A549 (cell line): ENCODE data around the gene SPOCK2. TPM values are rescaled to one million over a fixed set of nuclear protein-coding genes. Genes with fewer than 3 reads are reported as not detected.

ENCODE experiments used
- ATAC-seq, 2 experiments: fragments of 200-7000 bp in 1 of 2; fragments of >200 bp in 1 of 2; cut with Nextera tagmentation in 1 of 2; cut with Tn5 transposase in 1 of 2; 3 replicates each; pipeline versions ENCODE4 v1.8.0 to v1.9.1; 2018 to 2020; ENCODE audit warnings: mild to moderate bottlenecking in 1 of 2, moderate library complexity in 1 of 2
- CTCF ChIA-PET: fragments of 300-600 bp; sonication (Branson Sonifier 250); formaldehyde crosslinking; extraction: SDS; loops from one replicate; lab custom pipeline; 2021; ENCODE audit warnings: antibody characterized with exemption, inconsistent platforms; lab: Yijun Ruan, JAX
- POLR2A ChIA-PET: fragments of 350-600 bp; formaldehyde crosslinking; extraction: SDS; loops from one replicate; lab custom pipeline; 2021; ENCODE audit warnings: antibody characterized with exemption, inconsistent platforms; lab: Yijun Ruan, JAX
- DNase-seq, 2 experiments: peaks; one replicate each; pipeline versions ENCODE4 v3.0.0 to v3.0.0-alpha.2; 2011 to 2016; ENCODE audit warnings: low read depth in 1 of 2, low spot score in 1 of 2
- FAIRE-seq: peaks from 2 replicates; lab custom pipeline; 2011; peaks lifted over from hg19 to GRCh38; lab: Jason Lieb, UNC
- H3K27ac ChIP-seq, 2 experiments: fragments of >200 bp; sonication (Bioruptor Twin); formaldehyde crosslinking; 3 replicates each; pipeline ENCODE4 v1.5.1; 2016 to 2017
- H3K4me1 ChIP-seq: fragments of >200 bp; sonication (Bioruptor Twin); formaldehyde crosslinking; 3 replicates; pipeline ENCODE4 v1.6.1; 2016
- H3K4me2 ChIP-seq: fragments of >200 bp; sonication (Bioruptor Twin); formaldehyde crosslinking; 3 replicates; pipeline ENCODE4 v1.6.1; 2016
- H3K4me3 ChIP-seq: fragments of >200 bp; sonication (Bioruptor Twin); formaldehyde crosslinking; 3 replicates; pipeline ENCODE4 v1.5.1; 2016
- H3K9me3 ChIP-seq: fragments of >200 bp; sonication (Bioruptor Twin); formaldehyde crosslinking; 3 replicates; pipeline ENCODE4 v1.6.1; 2016
- BHLHE40 ChIP-seq: IDR thresholded peaks from 2 replicates; pipeline ENCODE4 v1.6.1; 2012; ENCODE audit warnings: low read depth, low read length, inconsistent platforms
- CBX8 ChIP-seq: fragments of 200-600 bp; sonication (generic); IDR thresholded peaks from 2 replicates; pipeline ENCODE4 v1.6.1; 2016
- CHD2 ChIP-seq: fragments of 150-350 bp; IDR thresholded peaks from 2 replicates; pipeline ENCODE4 v1.6.1; 2014; ENCODE audit warnings: low read length; ENCODE audit not compliant: partially characterized antibody
- CHD4 ChIP-seq: fragments of 200-600 bp; sonication (generic); IDR thresholded peaks from 2 replicates; pipeline ENCODE4 v1.6.1; 2016; ENCODE audit warnings: antibody characterized with exemption, mild to moderate bottlenecking, borderline replicate concordance
- EP300 ChIP-seq, 2 experiments: fragments of >200 bp; sonication (Bioruptor Twin); formaldehyde crosslinking; IDR thresholded peaks; 2 replicates in 1 of 2; 3 replicates in 1 of 2; pipeline ENCODE4 v1.6.1; 2016 to 2017
- ESRRA ChIP-seq: fragments of 150-350 bp; IDR thresholded peaks from 2 replicates; pipeline ENCODE4 v1.6.1; 2014; ENCODE audit warnings: mild to moderate bottlenecking, low read length, borderline replicate concordance
- FOSB ChIP-seq: fragments of 250-450 bp; sonication (Bioruptor Pico); IDR thresholded peaks from 2 replicates; pipeline ENCODE4 v1.5.0; 2020; ENCODE audit warnings: mild to moderate bottlenecking, moderate library complexity
- GATA3 ChIP-seq: IDR thresholded peaks from 2 replicates; pipeline ENCODE4 v1.6.1; 2012; ENCODE audit warnings: borderline replicate concordance
- HOXB13 ChIP-seq: fragments of 250-450 bp; sonication (Bioruptor Pico); IDR thresholded peaks from 2 replicates; pipeline ENCODE4 v1.5.0; 2020; ENCODE audit warnings: low read depth, mild to moderate bottlenecking, moderate library complexity
- HOXB5 ChIP-seq: fragments of 250-450 bp; sonication (Bioruptor Pico); IDR thresholded peaks from 2 replicates; pipeline ENCODE4 v1.5.0; 2020; ENCODE audit warnings: mild to moderate bottlenecking, moderate library complexity
- KDM5A ChIP-seq: fragments of 200-600 bp; sonication (generic); IDR thresholded peaks from 2 replicates; pipeline ENCODE4 v1.6.1; 2016; ENCODE audit warnings: antibody characterized with exemption, mild to moderate bottlenecking
- MYC ChIP-seq: IDR thresholded peaks from 2 replicates; pipeline ENCODE4 v1.6.1; 2012; ENCODE audit warnings: mild to moderate bottlenecking, inconsistent platforms, low read length, improper control_type of control experiment, borderline replicate concordance
- NPAS2 ChIP-seq: fragments of 250-450 bp; sonication (Bioruptor Pico); IDR thresholded peaks from 2 replicates; pipeline ENCODE4 v1.8.0; 2022; ENCODE audit warnings: mild to moderate bottlenecking, moderate library complexity, borderline replicate concordance
- NR3C1 ChIP-seq: fragments of >200 bp; sonication (Bioruptor Twin); formaldehyde crosslinking; IDR thresholded peaks from 3 replicates; pipeline ENCODE4 v1.6.1; 2017
- PHF8 ChIP-seq: fragments of 200-600 bp; sonication (generic); IDR thresholded peaks from 2 replicates; pipeline ENCODE4 v1.6.1; 2016; ENCODE audit warnings: low read depth, mild to moderate bottlenecking, antibody characterized with exemption, moderate library complexity, borderline replicate concordance
- RARB ChIP-seq: fragments of 250-450 bp; sonication (Bioruptor Pico); IDR thresholded peaks from 2 replicates; pipeline ENCODE4 v1.8.0; 2021; ENCODE audit warnings: mild to moderate bottlenecking, moderate library complexity
- RFX5 ChIP-seq: fragments of 450-650 bp; IDR thresholded peaks from 2 replicates; pipeline ENCODE4 v1.7.1; 2014; ENCODE audit warnings: antibody characterized with exemption, mild to moderate bottlenecking, moderate library complexity
- RNF2 ChIP-seq: fragments of 200-600 bp; sonication (generic); IDR thresholded peaks from 2 replicates; pipeline ENCODE4 v1.6.1; 2016; ENCODE audit warnings: low read depth, mild to moderate bottlenecking, antibody characterized with exemption, moderate library complexity, borderline replicate concordance
- SMC3 ChIP-seq: fragments of >200 bp; sonication (Bioruptor Twin); formaldehyde crosslinking; IDR thresholded peaks from 3 replicates; pipeline ENCODE4 v1.6.1; 2018; ENCODE audit warnings: inconsistent platforms
- ZC3H11A ChIP-seq: fragments of 450-650 bp; IDR thresholded peaks from 2 replicates; pipeline ENCODE4 v1.6.1; 2014; ENCODE audit warnings: antibody characterized with exemption, mild to moderate bottlenecking
- ZFP36 ChIP-seq: fragments of 450-650 bp; IDR thresholded peaks from 2 replicates; pipeline ENCODE4 v1.6.1; 2014; ENCODE audit warnings: borderline replicate concordance; ENCODE audit not compliant: partially characterized antibody
- ZSCAN20 ChIP-seq: fragments of 250-450 bp; sonication (Bioruptor Pico); IDR thresholded peaks from 2 replicates; pipeline ENCODE4 v1.8.0; 2022; ENCODE audit warnings: mild to moderate bottlenecking, moderate library complexity
- WGBS: methylation state at CpG from one replicate; pipeline ENCODE4 v1.1.6; 2017; ENCODE audit errors: missing lambda C conversion rate; 5-methylcytosine and 5-hydroxymethylcytosine counted together
- polyA plus RNA-seq, 4 experiments: library from polyadenylated mRNA; depleted of rRNA in 3 of 4; stranded (reverse); fragments of >200 nt; fragmentation: RNase III in 1 of 4; extraction: RNeasy Plus Mini Kit Qiagen cat#74134 plus additional on column Dnase treatment in 1 of 4; gene quantifications; 2 replicates in 3 of 4; 3 replicates in 1 of 4; pipeline ENCODE4 v1.2.3, GENCODE V29; 2011 to 2017
- TF ChIP-seq, protein P1 (sequence below): IDR thresholded peaks from 2 replicates; pipeline ENCODE4 v1.6.1; 2012; ENCODE audit warnings: low read depth, borderline replicate concordance
- TF ChIP-seq, protein P2 (sequence below): fragments of 250-450 bp; sonication (Bioruptor Pico); IDR thresholded peaks from 2 replicates; pipeline ENCODE4 v1.5.0; 2020; ENCODE audit warnings: low read depth, mild to moderate bottlenecking, moderate library complexity
- TF ChIP-seq, protein P3 (sequence below): fragments of 450-650 bp; IDR thresholded peaks from 2 replicates; pipeline ENCODE4 v1.6.1; 2014; ENCODE audit warnings: antibody characterized with exemption

The SPOCK2 gene
- polyA plus RNA-seq, 2 of the 4 experiments (the other 2 are of a cell fraction), result 0.52 to 0.67 TPM

DNA sequence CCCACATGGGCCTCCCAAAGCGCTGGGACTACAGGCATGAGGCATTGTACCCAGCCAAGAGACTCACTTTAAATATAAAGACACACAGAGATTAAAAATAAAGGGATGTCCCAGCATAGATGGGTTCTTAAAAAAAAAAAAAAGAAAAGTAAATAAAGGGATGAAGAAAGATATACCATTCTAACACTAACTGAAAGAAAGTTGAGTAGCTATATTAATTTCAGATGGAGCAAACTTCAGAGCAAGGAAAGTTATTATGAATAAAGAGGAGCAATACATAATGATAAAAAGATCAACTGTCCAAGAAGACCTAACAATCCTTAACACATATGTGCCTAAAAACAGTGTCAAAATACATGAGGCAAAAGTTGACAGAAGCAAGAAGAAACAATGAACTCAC lies 33.0 kb upstream of the SPOCK2 start (continued):
- TF ChIP-seq RARB, result no peak
- TF ChIP-seq CHD2, result no peak
- TF ChIP-seq PHF8, result no peak
- no peak for TF ChIP-seq HOXB5
- TF ChIP-seq ZFP36, result no peak
- no peak for TF ChIP-seq ESRRA
- TF ChIP-seq, protein P1, sequence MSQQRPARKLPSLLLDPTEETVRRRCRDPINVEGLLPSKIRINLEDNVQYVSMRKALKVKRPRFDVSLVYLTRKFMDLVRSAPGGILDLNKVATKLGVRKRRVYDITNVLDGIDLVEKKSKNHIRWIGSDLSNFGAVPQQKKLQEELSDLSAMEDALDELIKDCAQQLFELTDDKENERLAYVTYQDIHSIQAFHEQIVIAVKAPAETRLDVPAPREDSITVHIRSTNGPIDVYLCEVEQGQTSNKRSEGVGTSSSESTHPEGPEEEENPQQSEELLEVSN, result no peak

DNA sequence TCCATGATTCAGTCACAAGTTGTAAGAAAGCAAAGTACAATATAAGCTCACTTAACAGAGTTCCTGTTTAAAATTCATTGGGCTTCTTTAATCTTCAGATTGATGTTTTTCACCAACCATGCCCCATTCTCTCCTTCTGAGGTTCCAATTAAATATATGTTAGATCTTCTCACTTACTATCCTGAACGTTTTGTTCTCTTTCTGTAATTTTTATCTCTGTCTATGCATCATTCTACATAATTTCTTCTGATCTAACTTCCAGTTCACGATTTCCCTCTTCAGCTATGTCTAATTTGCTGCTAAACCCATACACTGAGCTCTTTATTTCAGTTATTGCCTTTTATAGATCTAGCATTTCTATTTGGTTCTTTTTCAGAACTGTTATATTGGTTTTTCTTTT lies 28.0 kb upstream of the SPOCK2 start:
- no peak for TF ChIP-seq MYC
- TF ChIP-seq RNF2, result no peak
- TF ChIP-seq EP300 (IDR thresholded peaks at IDR 0.05), result no peak
- no peak for TF ChIP-seq GATA3
- TF ChIP-seq NR3C1, result no peak
- no peak for TF ChIP-seq ZC3H11A
- TF ChIP-seq, protein P2, sequence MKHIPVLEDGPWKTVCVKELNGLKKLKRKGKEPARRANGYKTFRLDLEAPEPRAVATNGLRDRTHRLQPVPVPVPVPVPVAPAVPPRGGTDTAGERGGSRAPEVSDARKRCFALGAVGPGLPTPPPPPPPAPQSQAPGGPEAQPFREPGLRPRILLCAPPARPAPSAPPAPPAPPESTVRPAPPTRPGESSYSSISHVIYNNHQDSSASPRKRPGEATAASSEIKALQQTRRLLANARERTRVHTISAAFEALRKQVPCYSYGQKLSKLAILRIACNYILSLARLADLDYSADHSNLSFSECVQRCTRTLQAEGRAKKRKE (CRISPR knock-in tag), result no peak
- no peak for TF ChIP-seq ZSCAN20 (CRISPR knock-in tag)
- TF ChIP-seq ZFP36, result no peak
- TF ChIP-seq, protein P3, sequence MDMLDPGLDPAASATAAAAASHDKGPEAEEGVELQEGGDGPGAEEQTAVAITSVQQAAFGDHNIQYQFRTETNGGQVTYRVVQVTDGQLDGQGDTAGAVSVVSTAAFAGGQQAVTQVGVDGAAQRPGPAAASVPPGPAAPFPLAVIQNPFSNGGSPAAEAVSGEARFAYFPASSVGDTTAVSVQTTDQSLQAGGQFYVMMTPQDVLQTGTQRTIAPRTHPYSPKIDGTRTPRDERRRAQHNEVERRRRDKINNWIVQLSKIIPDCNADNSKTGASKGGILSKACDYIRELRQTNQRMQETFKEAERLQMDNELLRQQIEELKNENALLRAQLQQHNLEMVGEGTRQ, result no peak
- TF ChIP-seq CBX8, result no peak
- TF ChIP-seq SMC3, result no peak
- no peak for TF ChIP-seq NPAS2 (CRISPR knock-in tag)
- no peak for TF ChIP-seq BHLHE40
- TF ChIP-seq FOSB (CRISPR knock-in tag), result no peak
- TF ChIP-seq HOXB13, result no peak
- no peak for TF ChIP-seq KDM5A
- TF ChIP-seq RFX5, result no peak
- no peak for TF ChIP-seq CHD4
- H3K9me3 ChIP-seq, result peaks cover 7% of the 10 kb centered on the region; the same call in 2 of the 3 replicates
- DNase-seq (no peak), FAIRE-seq (peak; percentile 32), ATAC-seq (no peak)
- H3K4me1 ChIP-seq, result no peaks in the 10 kb centered on the region
- H3K4me2 ChIP-seq, result no peak overlapping the region
- WGBS, result 81% methylated on average over 2 of the region's 2 CpGs
- ChIA-PET CTCF (interaction anchor here (0.6 to 2.3 kb wide), 4 partner anchors 10 to 223 kb away, joined by 3 to 12 read pairs (median 6); no protein-coding TSS in a partner anchor), POLR2A (no interaction called here)
- no peak overlapping the region for H3K27ac ChIP-seq
- H3K4me3 ChIP-seq, result no peak overlapping the region
